HG02610 (cell line): Measurements from ENCODE around the gene MED12L.
A peak's percentile ranks its signal among the peaks of the same experiment; 100 is the strongest.

Experiments used
- ATAC-seq: cut with Tn5 transposase; IDR thresholded peaks from one replicate; pipeline ENCODE4 v1.9.1; 2021; ENCODE audit warnings: mild to moderate bottlenecking, moderate library complexity; ENCODE audit not compliant: unreplicated experiment

Gene MED12L

GRCh38 chr3:151314137-151314536 is 228.7 kb downstream of the MED12L start:
- no peak for ATAC-seq

DNA sequence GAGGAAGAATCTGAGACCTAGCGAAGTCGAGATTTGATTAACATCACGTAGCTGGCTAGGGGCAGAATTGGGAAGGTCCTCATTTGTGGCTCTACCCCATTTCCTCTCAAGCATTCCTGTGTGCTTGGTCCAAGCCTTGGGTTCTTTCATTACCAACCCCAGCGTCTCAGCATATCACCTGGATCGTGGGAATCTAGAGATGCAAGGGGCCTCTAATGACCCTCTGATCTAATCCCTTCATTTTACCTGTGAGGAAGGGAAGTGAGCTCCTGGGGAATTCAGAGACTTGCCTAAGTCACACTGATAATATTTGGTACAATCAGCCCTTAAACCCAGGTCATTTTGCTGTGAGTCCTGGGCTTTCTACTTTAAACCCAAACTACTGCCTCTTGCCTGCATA is 229.1 kb downstream of the MED12L start:
- no peak for ATAC-seq

DNA sequence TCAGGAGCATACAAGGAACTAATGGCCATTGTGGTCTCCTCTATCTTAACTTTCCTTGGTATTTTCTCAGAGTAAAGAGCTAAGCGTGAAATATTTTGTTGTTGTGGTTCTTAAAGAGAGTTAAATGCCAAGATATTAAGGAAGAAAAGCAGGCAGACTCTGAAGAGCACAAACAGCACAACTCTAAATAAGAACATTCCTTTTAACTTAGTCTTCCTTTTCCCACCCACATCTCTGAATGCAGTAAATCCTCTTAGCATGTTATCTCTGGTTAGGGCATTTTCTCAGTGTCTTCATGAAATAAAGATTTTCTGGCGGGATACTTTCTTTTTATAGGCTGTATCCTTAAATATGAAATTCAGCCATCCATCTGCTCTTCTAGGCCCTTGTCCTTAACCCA is 229.7 kb downstream of the MED12L start:
- no peak for ATAC-seq

DNA sequence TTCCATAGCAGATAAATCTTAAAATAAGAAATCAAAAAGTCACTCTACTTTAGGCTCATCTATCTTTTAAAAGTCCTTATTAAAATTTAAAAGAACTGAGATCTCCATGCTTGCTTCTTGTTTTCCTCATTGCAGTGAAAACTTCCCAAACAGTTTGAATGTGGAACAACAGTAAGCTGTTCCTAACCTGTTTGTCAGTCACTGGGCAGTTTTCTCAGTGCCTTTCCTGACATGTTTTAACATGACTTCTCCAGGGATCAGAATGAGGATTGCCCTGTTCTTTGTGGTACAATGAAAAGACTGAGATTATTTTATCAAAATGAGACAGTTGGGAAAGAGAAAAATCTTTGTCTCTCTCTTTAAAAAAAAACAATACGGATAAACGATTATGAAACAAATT is 230.4 kb downstream of the MED12L start:
- ATAC-seq = no peak

DNA sequence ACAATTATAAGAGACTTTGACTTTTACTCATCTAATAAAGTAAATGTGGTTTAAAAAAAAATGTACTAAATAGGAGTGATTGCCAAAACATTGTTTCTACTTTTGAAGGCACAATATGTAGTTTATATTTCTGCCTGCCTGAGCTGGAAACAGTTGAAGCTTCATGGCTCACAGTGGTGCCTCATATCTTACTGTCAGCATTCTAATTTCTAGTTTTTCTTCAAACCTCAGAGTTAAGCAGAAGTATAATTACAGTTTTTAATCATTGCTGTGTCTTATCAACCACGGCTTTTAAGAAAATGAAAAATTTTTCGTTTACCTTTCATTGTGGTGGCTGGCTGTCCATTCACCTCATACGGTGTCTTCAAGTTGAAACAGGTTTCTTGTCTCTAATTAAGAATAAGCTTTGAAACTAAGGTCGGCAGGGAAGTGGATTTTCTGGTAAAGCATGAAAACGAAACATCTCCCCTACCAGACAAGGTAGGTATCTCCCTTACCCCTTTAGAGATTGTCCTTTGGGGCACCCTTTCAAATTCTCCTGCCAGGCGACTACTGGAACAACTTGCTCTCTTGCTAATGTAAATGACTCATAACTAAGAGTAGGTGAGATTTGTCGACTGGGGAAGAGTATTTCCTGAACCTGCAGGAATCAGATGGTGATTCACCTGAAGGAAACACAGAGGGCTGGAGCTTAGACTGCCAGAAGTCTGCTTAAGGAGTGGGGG is 231.0 kb downstream of the MED12L start, which contains the start of gene GPR87:
TSS of gene GPR87 (minus strand) at position 554 of the 725 bp plus-strand sequence. CDS start 16,720 bp downstream, outside the sequence.
- peak; percentile 42 for ATAC-seq

- ATAC-seq = no peak
These were observed 232.8 kb downstream of the MED12L start for GRCh38 chr3:151318313-151318712.

GRCh38 chr3:151318991-151319390 is 233.5 kb downstream of the MED12L start:
- no peak for ATAC-seq

GRCh38 chr3:151319628-151320027 is 234.2 kb downstream of the MED12L start:
- no peak for ATAC-seq

GRCh38 chr3:151320131-151320530 is 234.7 kb downstream of the MED12L start:
- no peak for ATAC-seq

- ATAC-seq = no peak
These were observed 236.1 kb downstream of the MED12L start for GRCh38 chr3:151321526-151321925.

GRCh38 chr3:151322511-151322910 is 237.0 kb downstream of the MED12L start:
- no peak for ATAC-seq

DNA sequence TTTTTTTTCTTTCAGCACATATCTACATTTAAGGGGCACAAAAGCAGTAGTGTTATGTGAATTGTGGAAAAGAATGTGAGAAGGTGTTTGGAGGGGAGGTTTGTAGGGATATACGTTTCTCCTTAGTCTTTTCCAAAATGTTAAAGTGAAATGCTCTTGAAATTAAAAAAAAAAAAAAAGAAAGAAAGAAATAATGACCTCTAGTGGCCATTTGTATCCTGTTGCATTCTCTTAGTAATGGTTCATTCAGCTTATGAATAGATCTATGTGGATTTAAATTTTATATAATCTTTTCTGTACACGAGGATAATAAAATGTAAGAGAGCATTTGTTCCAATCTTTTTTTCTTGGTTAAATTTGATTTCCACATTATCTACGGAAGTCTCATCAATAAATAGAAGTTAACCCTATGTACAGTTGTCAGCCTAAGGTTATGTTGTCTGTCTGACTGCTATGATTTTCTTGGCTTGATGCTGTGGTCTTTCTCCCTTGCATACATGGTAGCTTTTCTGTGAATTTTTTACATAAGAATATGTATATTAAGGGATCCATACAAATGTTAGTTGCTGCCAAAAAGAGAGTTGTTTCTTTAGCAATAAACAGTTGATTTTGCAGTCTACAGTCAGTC is 242.2 kb downstream of the MED12L start:
- ATAC-seq = no peak

DNA sequence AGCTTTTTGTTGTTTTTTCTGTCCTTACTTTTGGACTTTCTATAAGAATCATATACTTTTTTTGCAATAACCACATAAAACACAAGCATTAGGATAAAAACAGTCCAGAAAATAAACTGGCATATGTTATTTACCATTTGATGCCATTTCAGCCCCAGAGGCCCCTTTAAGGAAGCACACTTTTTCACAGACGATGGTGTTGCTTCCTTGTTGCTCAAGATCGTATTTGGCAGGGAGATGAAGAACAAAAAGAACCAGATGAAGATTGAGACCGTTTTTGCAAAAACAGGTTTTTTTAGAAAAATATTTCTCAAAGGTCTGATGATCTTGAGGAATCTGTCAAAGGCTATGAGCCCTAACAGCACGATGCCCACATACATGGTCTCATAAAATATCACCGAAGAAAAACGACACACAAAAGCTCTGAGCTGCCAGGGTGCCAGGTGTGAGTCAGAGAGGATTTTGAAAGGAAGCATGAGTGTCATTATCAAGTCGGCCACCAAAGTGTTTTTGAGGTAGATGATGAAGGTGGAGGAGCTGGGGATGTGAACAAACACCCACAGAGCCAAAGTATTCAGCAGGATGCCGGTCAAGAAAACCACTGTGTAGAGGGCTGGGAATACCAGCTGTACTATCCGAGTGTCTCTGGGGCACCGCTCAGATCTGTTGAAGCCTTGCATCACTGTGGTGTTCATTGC is 243.0 kb downstream of the MED12L start:
- no peak for ATAC-seq

- no peak for ATAC-seq
These were observed 243.9 kb downstream of the MED12L start, which contains the start of gene P2RY13 for GRCh38 chr3:151329363-151329762. Gene P2RY13, minus strand, starts transcription at chr3:151329549. Its CDS starts 21 bp downstream, at chr3:151329528.

- ATAC-seq = no peak
These were observed 244.9 kb downstream of the MED12L start for GRCh38 chr3:151330379-151330778.

DNA sequence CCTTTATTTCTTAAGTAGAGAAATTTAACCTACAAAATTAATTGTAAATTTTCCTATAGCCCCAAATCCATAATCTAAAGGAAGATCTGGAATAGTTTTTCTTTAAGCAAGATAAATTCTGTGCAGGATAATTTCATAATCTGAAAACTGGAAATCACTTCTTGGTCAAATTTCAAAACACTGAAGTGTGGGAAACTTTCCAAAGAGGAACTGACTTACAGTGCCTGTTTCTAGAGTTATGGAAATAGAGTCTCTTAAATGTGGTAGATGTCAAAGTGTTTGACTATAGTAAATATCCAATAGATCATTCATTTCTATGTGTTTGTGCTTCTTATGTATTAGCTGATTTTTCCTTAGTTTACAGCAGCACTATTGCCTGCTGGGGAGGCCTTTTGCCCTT is 245.4 kb downstream of the MED12L start:
- no peak for ATAC-seq

DNA sequence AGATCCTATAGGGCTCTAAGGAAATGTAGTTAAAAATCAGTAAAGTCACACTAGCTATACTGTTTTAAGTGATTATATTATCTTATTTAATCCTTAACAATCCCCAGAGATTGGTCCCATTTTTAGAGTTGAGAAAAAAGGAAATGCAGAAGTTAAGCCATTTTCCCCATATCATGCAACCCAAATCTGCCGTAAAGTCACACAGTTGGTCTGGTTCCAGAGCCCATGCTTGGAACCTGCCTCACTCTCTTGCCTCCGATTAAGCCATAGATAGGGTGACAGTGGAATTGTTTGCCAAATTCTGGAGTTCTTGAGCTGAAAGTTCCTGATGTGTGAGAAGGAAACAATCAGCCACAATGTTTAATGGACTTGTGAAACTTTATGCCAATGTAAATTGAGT is 246.2 kb downstream of the MED12L start:
- no peak for ATAC-seq

- no peak for ATAC-seq
These were observed 260.4 kb downstream of the MED12L start for GRCh38 chr3:151345859-151346258.

GRCh38 chr3:151346292-151346691 is 260.8 kb downstream of the MED12L start:
- ATAC-seq = no peak

GRCh38 chr3:151347432-151347831 is 262.0 kb downstream of the MED12L start:
- no peak for ATAC-seq

GRCh38 chr3:151350656-151351055 is 265.2 kb downstream of the MED12L start:
- no peak for ATAC-seq

DNA sequence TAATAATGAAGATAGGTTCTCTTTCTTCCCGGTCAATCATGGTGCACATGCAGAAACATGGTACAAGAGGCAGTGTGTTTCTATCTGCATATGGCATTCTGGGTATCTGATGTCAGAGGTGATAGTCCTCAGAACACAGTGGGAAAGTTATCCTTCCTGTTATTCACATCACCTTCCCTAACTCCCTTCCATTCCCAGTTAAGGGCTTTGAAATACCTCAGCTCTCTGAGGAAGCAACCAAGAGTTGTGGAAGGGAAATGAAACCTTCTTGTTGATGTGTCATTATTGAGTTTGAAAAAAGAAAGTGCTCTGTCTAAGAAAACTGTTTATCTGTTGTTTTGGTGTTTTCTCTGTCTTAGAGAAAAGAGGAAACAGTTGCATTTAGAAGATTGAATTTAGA is 265.8 kb downstream of the MED12L start:
- ATAC-seq = peak; percentile 72
